Brain microvascular endothelial cell (primary cell): ENCODE data around the gene SPRYD7.
"Not testable (repeated sequence)": the region's sequence is repeated elsewhere in the genome, so short reads cannot be mapped to it uniquely, and the experiment has no call there.

Experiments used
- DNase-seq: peaks from one replicate; pipeline ENCODE4 v3.0.0-alpha.2; 2020
- H3K27ac ChIP-seq: fragments of 250-450 bp; sonication (Bioruptor Pico); 2 replicates; pipeline ENCODE4 v1.5.1; 2020; ENCODE audit warnings: mild to moderate bottlenecking, moderate library complexity
- H3K27me3 ChIP-seq: fragments of 250-450 bp; sonication (Bioruptor Pico); replicated peaks from 2 replicates; pipeline ENCODE4 v1.5.1; 2020; ENCODE audit warnings: mild to moderate bottlenecking
- H3K36me3 ChIP-seq: fragments of 250-450 bp; sonication (Bioruptor Pico); replicated peaks from 2 replicates; pipeline ENCODE4 v1.5.1; 2020; ENCODE audit warnings: mild to moderate bottlenecking
- H3K4me3 ChIP-seq: 2 replicates; pipeline ENCODE4 v1.5.1; 2011; ENCODE audit warnings: low read depth, mild to moderate bottlenecking, control low read depth, low read length, moderate library complexity
- in situ Hi-C: cut with HindIII; loops from 2 replicates; pipeline ENCODE4 v1.10.0; 2017; ENCODE audit warnings: low sequenced_read_pairs, low pct_ligation_motif_present
- TF ChIP-seq, protein P1 (sequence below): IDR thresholded peaks from 2 replicates; pipeline ENCODE4 v1.5.1; 2011; ENCODE audit warnings: low read depth, mild to moderate bottlenecking, moderate library complexity, low read length, control low read depth, inconsistent platforms; ENCODE audit errors: missing control alignments

Gene SPRYD7

DNA sequence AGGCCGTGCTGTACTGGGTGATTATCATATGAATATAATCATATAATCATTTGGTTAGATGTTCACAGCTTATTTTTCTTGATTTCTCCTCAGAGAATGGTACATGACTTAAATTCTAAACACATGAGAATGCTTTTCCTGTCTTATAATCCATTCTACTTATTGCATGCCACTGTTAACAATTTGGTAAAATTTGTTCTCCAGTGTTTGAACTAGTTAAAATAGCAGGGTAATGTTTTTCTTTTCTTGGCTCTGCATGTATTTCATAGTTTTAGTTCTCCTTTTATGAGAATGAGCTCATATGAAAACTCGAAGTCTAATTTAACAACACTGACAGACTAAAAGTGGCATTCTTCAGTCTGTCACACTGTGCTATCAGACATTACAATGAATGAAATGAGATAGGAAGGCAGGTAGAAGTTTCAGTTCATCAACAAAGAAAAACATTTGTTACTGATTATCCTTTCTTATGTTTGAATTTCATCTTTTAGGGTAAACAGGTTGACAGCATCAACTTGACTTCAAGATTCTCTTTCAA, 10.2 kb downstream of the SPRYD7 start:
- no peaks in the 10 kb centered on the region for H3K27me3 ChIP-seq
- TF ChIP-seq, protein P1, sequence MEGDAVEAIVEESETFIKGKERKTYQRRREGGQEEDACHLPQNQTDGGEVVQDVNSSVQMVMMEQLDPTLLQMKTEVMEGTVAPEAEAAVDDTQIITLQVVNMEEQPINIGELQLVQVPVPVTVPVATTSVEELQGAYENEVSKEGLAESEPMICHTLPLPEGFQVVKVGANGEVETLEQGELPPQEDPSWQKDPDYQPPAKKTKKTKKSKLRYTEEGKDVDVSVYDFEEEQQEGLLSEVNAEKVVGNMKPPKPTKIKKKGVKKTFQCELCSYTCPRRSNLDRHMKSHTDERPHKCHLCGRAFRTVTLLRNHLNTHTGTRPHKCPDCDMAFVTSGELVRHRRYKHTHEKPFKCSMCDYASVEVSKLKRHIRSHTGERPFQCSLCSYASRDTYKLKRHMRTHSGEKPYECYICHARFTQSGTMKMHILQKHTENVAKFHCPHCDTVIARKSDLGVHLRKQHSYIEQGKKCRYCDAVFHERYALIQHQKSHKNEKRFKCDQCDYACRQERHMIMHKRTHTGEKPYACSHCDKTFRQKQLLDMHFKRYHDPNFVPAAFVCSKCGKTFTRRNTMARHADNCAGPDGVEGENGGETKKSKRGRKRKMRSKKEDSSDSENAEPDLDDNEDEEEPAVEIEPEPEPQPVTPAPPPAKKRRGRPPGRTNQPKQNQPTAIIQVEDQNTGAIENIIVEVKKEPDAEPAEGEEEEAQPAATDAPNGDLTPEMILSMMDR = no peak
- in situ Hi-C loops = no loop called here
- H3K36me3 ChIP-seq = peaks cover 22% of the 10 kb centered on the region
- no peak overlapping the region for H3K4me3 ChIP-seq
- no peak overlapping the region for H3K27ac ChIP-seq
- no peak for DNase-seq

DNA sequence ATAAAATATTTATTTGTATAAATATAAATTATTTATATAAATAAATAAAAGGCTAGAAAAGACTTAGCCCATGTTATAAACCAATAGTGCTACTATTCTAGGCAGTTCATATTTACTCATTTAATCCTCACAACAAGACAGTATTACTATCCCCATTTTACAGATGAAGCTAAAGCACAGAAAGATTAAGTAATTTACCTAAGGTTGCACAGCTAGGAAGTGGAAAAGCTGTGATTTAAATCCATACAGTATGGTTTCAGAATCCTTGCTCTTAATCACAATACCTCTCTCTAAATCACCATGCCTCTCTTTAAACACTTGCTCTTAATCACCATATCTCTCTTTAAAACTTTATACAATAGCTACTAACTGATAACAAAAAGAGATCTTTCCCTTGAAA, 13.8 kb downstream of the SPRYD7 start:
- TF ChIP-seq, protein P1 = no peak
- no peak for DNase-seq
- Histone ChIP-seq H3K4me3 (no peak overlapping the region), H3K27ac (no peak overlapping the region), H3K36me3 (peaks cover 39% of the 10 kb centered on the region), H3K27me3 (no peaks in the 10 kb centered on the region)
- in situ Hi-C loops = no loop called here

DNA sequence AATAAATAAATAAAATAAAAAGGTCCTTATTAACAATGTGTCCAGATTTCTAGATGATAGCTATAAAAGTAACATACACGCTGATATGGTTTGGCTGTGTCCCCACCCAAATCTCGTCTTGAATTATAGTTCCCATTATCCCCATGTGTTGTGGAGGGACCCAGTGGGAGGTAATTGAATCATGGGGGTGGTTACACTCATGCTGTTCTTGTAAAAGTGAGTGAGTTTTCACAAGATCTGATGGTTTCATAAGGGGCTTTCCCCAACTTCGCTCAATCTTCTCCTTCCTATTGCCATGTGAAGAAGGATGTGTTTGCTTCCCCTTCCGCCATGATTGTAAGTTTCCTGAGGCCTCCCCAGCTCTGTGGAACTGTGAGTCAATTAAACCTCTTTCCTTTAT, 15.2 kb downstream of the SPRYD7 start:
- peaks cover 45% of the 10 kb centered on the region for H3K36me3 ChIP-seq
- DNase-seq, H3K27me3 ChIP-seq, H3K27ac ChIP-seq, in situ Hi-C loops, H3K4me3 ChIP-seq: not testable (repeated sequence)

DNA sequence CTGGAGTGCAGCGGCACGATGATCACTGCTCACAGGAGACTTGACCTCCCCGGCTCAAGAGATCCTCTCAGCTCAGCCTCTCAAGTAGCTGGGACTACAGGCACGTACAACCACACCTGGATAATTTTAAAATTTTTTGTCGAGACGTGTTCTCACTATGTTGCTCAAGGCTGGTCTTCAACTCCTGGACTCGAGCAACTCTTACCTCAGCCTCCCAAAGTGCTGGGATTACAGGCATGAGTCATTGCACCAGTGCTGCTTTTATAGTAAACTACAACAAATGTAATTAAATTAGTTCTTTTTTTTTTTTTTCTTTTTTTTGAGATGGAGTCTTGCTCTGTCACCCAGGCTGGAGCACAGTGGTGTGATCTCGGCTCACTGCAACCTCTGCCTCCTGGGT, 18.0 kb downstream of the SPRYD7 start:
- DNase-seq, H3K27ac ChIP-seq, H3K27me3 ChIP-seq, in situ Hi-C loops, H3K4me3 ChIP-seq: not testable (repeated sequence)
- peaks cover 37% of the 10 kb centered on the region for H3K36me3 ChIP-seq

DNA sequence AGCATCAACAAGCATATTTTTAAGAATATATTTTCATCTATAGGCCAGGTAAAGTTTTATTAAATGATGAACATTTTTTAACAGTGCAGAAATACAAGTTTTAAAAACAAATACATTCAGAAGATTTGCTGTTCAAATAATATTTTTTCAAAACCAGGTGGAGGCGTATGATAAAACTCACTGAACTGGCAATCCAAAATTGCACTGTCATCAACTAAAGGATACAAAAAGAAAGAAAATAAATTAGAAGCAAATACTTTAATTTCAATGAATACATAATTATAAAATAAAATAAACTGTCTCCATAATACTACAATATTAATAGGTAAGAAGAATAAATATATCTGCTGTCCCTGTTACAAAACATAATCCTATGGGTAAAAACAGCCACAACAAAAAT, 21.2 kb downstream of the SPRYD7 start:
- in situ Hi-C loops = no loop called here
- Histone ChIP-seq H3K27ac (no peak overlapping the region), H3K27me3 (no peaks in the 10 kb centered on the region), H3K36me3 (peaks cover 35% of the 10 kb centered on the region), H3K4me3 (no peak overlapping the region)
- no peak for DNase-seq
- TF ChIP-seq, protein P1 = no peak

DNA sequence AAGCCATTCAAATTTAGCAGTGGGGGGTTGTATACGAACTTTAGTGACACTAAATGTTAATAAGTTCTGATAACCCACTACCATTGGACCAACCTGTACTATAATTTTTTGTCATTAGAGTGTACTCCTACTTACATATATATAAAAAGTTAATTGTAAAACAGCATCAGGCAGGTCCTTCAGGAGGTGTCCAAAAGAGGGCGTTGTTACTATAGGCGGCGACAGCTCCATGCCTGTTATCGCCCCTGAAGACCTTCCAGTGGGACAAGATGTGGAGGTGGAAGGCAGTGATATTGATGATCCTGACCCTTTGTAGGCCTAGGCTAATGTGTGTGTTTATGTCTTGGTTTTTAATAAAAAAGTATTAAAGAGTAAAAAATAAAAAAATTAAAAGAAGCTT, 27.5 kb downstream of the SPRYD7 start:
- no peak overlapping the region for H3K4me3 ChIP-seq
- H3K36me3 ChIP-seq = peaks cover 6% of the 10 kb centered on the region
- no peaks in the 10 kb centered on the region for H3K27me3 ChIP-seq
- TF ChIP-seq, protein P1 = peak; percentile 5
- no peak for DNase-seq
- in situ Hi-C loops = no loop called here
- no peak overlapping the region for H3K27ac ChIP-seq

DNA sequence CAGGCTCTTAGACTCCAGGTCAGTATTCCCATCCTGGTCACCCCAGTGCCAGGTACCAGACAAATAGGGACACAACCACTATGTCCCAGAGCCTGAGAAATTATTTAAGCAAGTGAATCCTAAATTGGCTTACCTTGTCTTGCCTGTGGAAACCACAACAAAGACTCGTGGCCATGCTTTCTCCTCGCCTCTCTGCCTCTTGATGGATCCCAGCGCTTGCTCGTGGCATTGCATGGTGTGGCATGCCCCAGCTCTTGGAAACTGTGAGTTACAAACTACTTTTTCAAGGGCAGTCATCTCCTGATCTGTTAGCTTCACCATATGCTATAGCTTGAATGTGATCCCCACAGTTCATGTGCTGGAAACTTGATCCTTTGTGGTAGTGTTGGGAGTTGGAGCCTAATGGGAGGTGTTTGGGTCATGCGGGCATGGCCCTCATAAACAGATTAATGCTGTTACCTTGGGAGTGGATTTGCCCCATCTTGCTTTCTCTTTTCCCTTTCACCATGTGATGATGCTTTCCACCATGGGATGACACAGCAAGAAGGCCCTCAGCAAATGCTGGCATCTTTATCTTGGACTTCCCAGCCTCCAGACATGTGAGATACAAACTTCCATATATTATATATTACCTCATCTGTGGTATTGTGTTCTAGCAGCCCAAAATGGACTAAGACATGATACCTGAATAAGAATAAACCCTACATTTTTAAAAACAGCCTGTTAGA, 31.2 kb downstream of the SPRYD7 start:
- in situ Hi-C loops = no loop called here
- no peak for DNase-seq
- Histone ChIP-seq H3K27me3 (no peaks in the 10 kb centered on the region), H3K27ac (no peak overlapping the region), H3K4me3 (no peak overlapping the region), H3K36me3 (no peaks in the 10 kb centered on the region)
- TF ChIP-seq, protein P1 = no peak
